SIG-M5 treated with dmso at 0.1 percent for 504 hours (cell line): Measurements from ENCODE around the gene NFKBIB.

Experiments used
- DNase-seq: peaks from one replicate; lab custom pipeline; 2025; ENCODE audit not compliant: unreplicated experiment; lab: John Stamatoyannopoulos, UW

The NFKBIB gene

GRCh38 chr19:38953677-38954076 is 53.9 kb downstream of the NFKBIB start:
- DNase-seq: no peak

DNA sequence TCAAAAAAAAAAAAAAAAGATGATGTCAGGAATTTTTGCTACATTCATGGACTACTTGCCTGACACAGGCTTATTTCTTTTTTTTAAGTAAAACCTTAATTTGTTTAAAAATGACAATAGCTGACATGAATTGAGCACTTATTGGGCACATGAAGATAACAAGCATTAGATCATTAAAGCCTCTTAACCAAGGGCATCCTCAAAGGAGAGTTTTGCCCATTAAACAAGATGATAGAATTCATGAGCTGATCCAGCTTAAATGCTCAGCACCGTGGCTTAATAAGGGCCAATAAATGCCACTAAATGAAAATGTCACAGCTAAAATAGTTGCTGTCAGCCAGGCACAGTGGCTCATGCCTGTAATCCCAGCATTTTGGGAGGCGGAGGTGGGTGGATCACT is 56.5 kb downstream of the NFKBIB start:
- DNase-seq: no peak

- no peak for DNase-seq
These were observed 58.5 kb downstream of the NFKBIB start for GRCh38 chr19:38958301-38958700.
